Measurements from ENCODE around the gene ENTHD1. TPM values are rescaled to one million over a fixed set of nuclear protein-coding genes. Genes with fewer than 3 reads are reported as not detected.

The ENTHD1 gene
- total and polyA plus RNA-seq, 10 of the 15 experiments (the other 5 are each of a cell fraction or from before 2014, with no cell fraction given): 0.09 to 0.52 (median 0.21) TPM; not detected in 1

GRCh38 chr22:39800790-39801520 lies 92.6 kb downstream of the ENTHD1 start:
- ChIA-PET SMC1A (ENCODE audit: uncharacterized antibody, unreplicated experiment) (interaction anchor here (0.8 to 1.2 kb wide), 3 partner anchors 9 to 100 kb away, joined by 3 read pairs; partner anchors contain the start of gene GRAP2), RAD21 (ENCODE audit: unreplicated experiment) (no interaction called here), CTCF (interaction anchor here (0.6 to 1.4 kb wide), 3 partner anchors 9 to 265 kb away, joined by 3 to 5 read pairs (median 3); no protein-coding TSS in a partner anchor), POLR2A (no interaction called here)
- ATAC-seq (no peak), FAIRE-seq (no peak), DNase-seq (ENCODE audit: low read depth, low spot score) (no peak)
- no peak overlapping the region for H3K9ac ChIP-seq (ENCODE audit: control insufficient read depth, insufficient read depth, low read length)
- no peak overlapping the region for H3K4me2 ChIP-seq (ENCODE audit: control insufficient read depth, insufficient read depth)
- H4K20me1 ChIP-seq (ENCODE audit: control insufficient read depth, insufficient read depth): no peaks in the 10 kb centered on the region
- H3K4me1 ChIP-seq (ENCODE audit: control insufficient read depth, insufficient read depth, low read length): no peaks in the 10 kb centered on the region
- BruUV-seq (replicated peaks): no TSS peak
- H3K4me3 ChIP-seq: no peak overlapping the region
- intact Hi-C loops (cut with micrococcal nuclease; ENCODE audit: unreplicated experiment) (no loop called here), in situ Hi-C loops (cut with MboI) (no loop called here)
- H3K79me2 ChIP-seq (ENCODE audit: control insufficient read depth, insufficient read depth, low read length): no peaks in the 10 kb centered on the region
- H3K27me3 ChIP-seq (replicated peaks in 1 of 2; ENCODE audit: control insufficient read depth in 2 of 2, insufficient read depth in 2 of 2, low read length in 1 of 2): no peaks in the 10 kb centered on the region
- H3K9me3 ChIP-seq (replicated peaks; ENCODE audit: control insufficient read depth, insufficient read depth, low read length): peaks cover 21% of the 10 kb centered on the region; the same call in 2 of the 3 replicates
- no peak overlapping the region for H3K27ac ChIP-seq (ENCODE audit: control insufficient read depth, insufficient read depth)
- H2AFZ ChIP-seq (ENCODE audit: control insufficient read depth, low read depth, low read length): no peak overlapping the region
- 45% methylated on average over 2 of the region's 2 CpGs for WGBS (ENCODE audit: insufficient coverage, insufficient replicate concordance, low lambda C conversion rate, missing lambda C conversion rate)
- no peaks in the 10 kb centered on the region for H3K36me3 ChIP-seq (ENCODE audit: control insufficient read depth in 2 of 2, insufficient read depth in 2 of 2, low read length in 1 of 2)
- TF ChIP-seq NFYB (IDR thresholded peaks at IDR 0.05; ENCODE audit: insufficient read depth, low read depth, low read length) (no peak), REST (IDR thresholded peaks at IDR 0.05; ENCODE audit: low read depth, low read length) (no peak), DPF2 (IDR thresholded peaks at IDR 0.05) (no peak), CUX1 (IDR thresholded peaks at IDR 0.05; ENCODE audit: insufficient replicate concordance, low read depth, low read length) (no peak), CTCF (IDR thresholded peaks at IDR 0.05 in 2 of 3, conservative IDR thresholded peaks at IDR 0.05 in 1 of 3; ENCODE audit: control insufficient read depth in 2 of 3, extremely low read depth in 1 of 3, insufficient read depth in 1 of 3, low read depth in 3 of 3, low read length in 3 of 3) (no peak), ZSCAN29 (IDR thresholded peaks at IDR 0.05) (no peak), IRF5 (IDR thresholded peaks at IDR 0.05; ENCODE audit: borderline replicate concordance) (no peak), STAT1 (conservative IDR thresholded peaks at IDR 0.05) (no peak), SUZ12 (IDR thresholded peaks at IDR 0.05; ENCODE audit: unreplicated experiment) (no peak)

Measured in GM12878 (cell line).